ENCODE measurements around the gene CALHM1. TPM values are rescaled to one million over a fixed set of nuclear protein-coding genes. Genes with fewer than 3 reads are reported as not detected.

CALHM1 gene
- total and polyA plus RNA-seq, 2 of the 13 experiments (the other 11 are each of a cell fraction or from before 2014, with no cell fraction given), result 0.04 TPM; not detected in 1

- in situ Hi-C loops (cut with HindIII; ENCODE audit: extremely low pct_ligation_motif_present, low pct_unique_long_range_greater_than_20kb), result loop anchor here (5.0 kb wide), 1 partner anchor 66 kb away; no protein-coding TSS in a partner anchor
- H3K4me3 ChIP-seq (replicated peaks in 1 of 3; ENCODE audit: insufficient read depth in 1 of 3, low read depth in 2 of 3, low read length in 3 of 3), result no peak overlapping the region
- ChIA-PET POLR2A (no interaction called here), CTCF (ENCODE audit: low intra/inter-chr PET ratio, low total read pairs) (interaction anchor here (0.6 to 1.9 kb wide), 4 partner anchors 65 to 176 kb away, joined by 3 to 14 read pairs (median 6); no protein-coding TSS in a partner anchor)
- no peak overlapping the region for H2AFZ ChIP-seq (ENCODE audit: low read length)
- intact Hi-C loops (cut with micrococcal nuclease; ENCODE audit: unreplicated experiment), result loop anchor here (1.0 kb wide), 2 partner anchors 66 to 69 kb away; no protein-coding TSS in a partner anchor
- no peak overlapping the region for H3K27ac ChIP-seq (ENCODE audit: extremely low read length, insufficient read depth, low read length)
- H3K4me2 ChIP-seq (ENCODE audit: low read depth, low read length), result no peak overlapping the region
- DNase-seq (ENCODE audit: low spot score) (peak; percentile 50), ATAC-seq (peak; percentile 74), FAIRE-seq (no peak)
- no peaks in the 10 kb centered on the region for H3K9me3 ChIP-seq (ENCODE audit: low read length)
- no peak overlapping the region for H3K9ac ChIP-seq (ENCODE audit: insufficient read depth, low read depth, low read length)
- peaks cover 60 to 89% of the 10 kb centered on the region in 2 experiments for H3K36me3 ChIP-seq (replicated peaks in 1 of 2; ENCODE audit: control insufficient read depth in 1 of 2, insufficient read depth in 2 of 2, low read length in 2 of 2)
- BruUV-seq (replicated peaks), result no TSS peak
- no peaks in the 10 kb centered on the region for H3K27me3 ChIP-seq (ENCODE audit: control insufficient read depth in 1 of 2, insufficient read depth in 2 of 2, low read length in 2 of 2)
- no peaks in the 10 kb centered on the region for H3K79me2 ChIP-seq (ENCODE audit: insufficient read depth, low read length)
- H4K20me1 ChIP-seq (ENCODE audit: insufficient read depth, low read length), result no peaks in the 10 kb centered on the region
- TF ChIP-seq PHF21A (CRISPR knock-in tag; IDR thresholded peaks at IDR 0.05), result no peak
- TF ChIP-seq NR1H2 (CRISPR knock-in tag; IDR thresholded peaks at IDR 0.05; ENCODE audit: borderline replicate concordance, low read depth), result no peak
- peak; percentile 71 for TF ChIP-seq STAG1 (CRISPR knock-in tag; IDR thresholded peaks at IDR 0.05)
- TF ChIP-seq CTCF (CRISPR knock-in tag; IDR thresholded peaks at IDR 0.05), result peak; percentile 67
- no peak for TF ChIP-seq KLF15 (CRISPR knock-in tag; IDR thresholded peaks at IDR 0.05; ENCODE audit: borderline replicate concordance)
- TF ChIP-seq HNRNPH1 (optimal IDR thresholded peaks at IDR 0.05; ENCODE audit: low read depth, low read length), result no peak
- no peak for TF ChIP-seq MIER2 (CRISPR knock-in tag; IDR thresholded peaks at IDR 0.05)
- TF ChIP-seq ZNF136 (CRISPR knock-in tag; IDR thresholded peaks at IDR 0.05; ENCODE audit: low read depth), result no peak
- no peak for TF ChIP-seq NKX3-1 (CRISPR knock-in tag; IDR thresholded peaks at IDR 0.05)
- peak; percentile 43; the same call in 1 of the 2 replicates for TF ChIP-seq SMC3 (IDR thresholded peaks at IDR 0.05; ENCODE audit: low read length)
- no peak for TF ChIP-seq STAT5B (CRISPR knock-in tag; IDR thresholded peaks at IDR 0.05)
- TF ChIP-seq SMARCE1 (IDR thresholded peaks at IDR 0.05; ENCODE audit: borderline replicate concordance), result no peak
- no peak for TF ChIP-seq TMF1 (CRISPR knock-in tag; IDR thresholded peaks at IDR 0.05; ENCODE audit: low read depth)
- H3K4me1 ChIP-seq (ENCODE audit: insufficient read depth, low read length), result no peaks in the 10 kb centered on the region
- 78% methylated on average over 7 of the region's 8 CpGs for WGBS (ENCODE audit: low lambda C conversion rate)
Measured at GRCh38 chr10:103416436-103417147, 42.1 kb downstream of the CALHM1 start.

Measured in HepG2 (cell line).